GM15510 (cell line): ENCODE data around the gene FAM174C.

Source experiments
- POLR2A ChIP-seq: IDR thresholded peaks from 3 replicates; pipeline ENCODE4 v1.6.1; 2011; ENCODE audit warnings: borderline replicate concordance; ENCODE audit not compliant: insufficient read length; ENCODE audit errors: extremely low read depth

FAM174C gene

GRCh38 chr19:1243768-1244692, 31.3 kb upstream of the FAM174C start:
- no peak for TF ChIP-seq POLR2A

GRCh38 chr19:1244693-1245451, 30.5 kb upstream of the FAM174C start:
- no peak for TF ChIP-seq POLR2A

GRCh38 chr19:1245494-1246264, 29.7 kb upstream of the FAM174C start:
- TF ChIP-seq POLR2A, result no peak

- TF ChIP-seq POLR2A, result no peak
These were observed 27.6 kb upstream of the FAM174C start for GRCh38 chr19:1247748-1248138.

GRCh38 chr19:1248139-1248785, 27.1 kb upstream of the FAM174C start, which contains the start of gene MIDN:
TSS of gene MIDN (plus strand) at chr19:1248583. CDS start at chr19:1250297, 1,714 bp downstream.
- TF ChIP-seq POLR2A, result peak; percentile 96

GRCh38 chr19:1248786-1249297, 26.5 kb upstream of the FAM174C start:
- TF ChIP-seq POLR2A, result no peak

GRCh38 chr19:1249298-1249989, 25.9 kb upstream of the FAM174C start:
- peak; percentile 79 for TF ChIP-seq POLR2A

- no peak for TF ChIP-seq POLR2A
These were observed 25.3 kb upstream of the FAM174C start for GRCh38 chr19:1249990-1250436.

- peak; percentile 26 for TF ChIP-seq POLR2A
These were observed 24.7 kb upstream of the FAM174C start for GRCh38 chr19:1250437-1251260.

- TF ChIP-seq POLR2A, result peak; percentile 41
These were observed 23.8 kb upstream of the FAM174C start for GRCh38 chr19:1251330-1252220.

- no peak for TF ChIP-seq POLR2A
These were observed 23.0 kb upstream of the FAM174C start for GRCh38 chr19:1252221-1252820.

- no peak for TF ChIP-seq POLR2A
These were observed 22.4 kb upstream of the FAM174C start for GRCh38 chr19:1252821-1253513.
